ENCODE measurements around the gene AP1B1. TPM values are rescaled to one million over a fixed set of nuclear protein-coding genes. Genes with fewer than 3 reads are reported as not detected.

The AP1B1 gene
- total RNA-seq, 4 donors from 2014 or later, result 50.9 to 74.1 (median 55.8) TPM

DNA sequence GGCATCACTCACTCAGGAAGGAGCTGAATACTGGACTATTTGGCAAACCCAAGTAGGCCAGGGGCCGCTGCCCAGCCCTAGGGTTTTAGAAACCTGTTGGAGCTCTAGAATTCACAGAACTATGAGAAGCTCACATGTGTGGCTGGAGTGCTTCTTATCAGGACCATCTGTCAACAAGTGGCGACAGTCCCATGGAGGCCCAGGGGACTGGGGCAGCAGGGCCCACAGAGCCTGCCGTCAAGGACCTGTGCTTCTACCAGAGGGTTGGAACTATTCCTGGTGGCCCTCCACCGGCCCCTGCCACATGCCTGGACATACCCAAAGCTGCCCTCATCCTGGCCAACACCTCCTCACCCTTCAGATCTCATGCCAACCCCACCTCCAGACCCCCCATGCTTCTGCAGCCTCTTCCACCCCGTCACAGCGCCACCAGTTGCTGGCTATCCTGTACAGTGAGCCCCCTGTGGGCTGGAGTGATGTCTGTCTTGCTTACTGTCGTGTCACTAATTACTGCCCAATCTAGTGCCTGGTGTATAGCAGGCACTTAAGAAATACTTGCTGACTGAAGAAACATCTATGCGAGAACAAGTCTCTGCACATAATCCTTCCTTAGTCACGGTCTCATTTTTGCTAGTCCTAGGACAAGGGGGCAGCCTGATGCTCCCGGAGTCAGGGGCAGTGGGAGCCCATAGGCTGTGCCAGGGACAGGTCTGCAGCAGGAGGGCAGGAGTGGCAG is 45.6 kb downstream of the AP1B1 start:
- ATAC-seq, result no peak
- WGBS, 2 donors (ENCODE audit: low coverage in 1 of 2), result 90 to 92% methylated on average over 2 to 4 of the region's 10 CpGs
- TF ChIP-seq, protein P1, sequence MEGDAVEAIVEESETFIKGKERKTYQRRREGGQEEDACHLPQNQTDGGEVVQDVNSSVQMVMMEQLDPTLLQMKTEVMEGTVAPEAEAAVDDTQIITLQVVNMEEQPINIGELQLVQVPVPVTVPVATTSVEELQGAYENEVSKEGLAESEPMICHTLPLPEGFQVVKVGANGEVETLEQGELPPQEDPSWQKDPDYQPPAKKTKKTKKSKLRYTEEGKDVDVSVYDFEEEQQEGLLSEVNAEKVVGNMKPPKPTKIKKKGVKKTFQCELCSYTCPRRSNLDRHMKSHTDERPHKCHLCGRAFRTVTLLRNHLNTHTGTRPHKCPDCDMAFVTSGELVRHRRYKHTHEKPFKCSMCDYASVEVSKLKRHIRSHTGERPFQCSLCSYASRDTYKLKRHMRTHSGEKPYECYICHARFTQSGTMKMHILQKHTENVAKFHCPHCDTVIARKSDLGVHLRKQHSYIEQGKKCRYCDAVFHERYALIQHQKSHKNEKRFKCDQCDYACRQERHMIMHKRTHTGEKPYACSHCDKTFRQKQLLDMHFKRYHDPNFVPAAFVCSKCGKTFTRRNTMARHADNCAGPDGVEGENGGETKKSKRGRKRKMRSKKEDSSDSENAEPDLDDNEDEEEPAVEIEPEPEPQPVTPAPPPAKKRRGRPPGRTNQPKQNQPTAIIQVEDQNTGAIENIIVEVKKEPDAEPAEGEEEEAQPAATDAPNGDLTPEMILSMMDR (IDR thresholded peaks at IDR 0.05), result no peak
- TF ChIP-seq POLR2AphosphoS5 (IDR thresholded peaks at IDR 0.05) (no peak), EP300 (IDR thresholded peaks at IDR 0.05) (no peak), POLR2A (IDR thresholded peaks at IDR 0.05) (no peak)
- no peak overlapping the region for H3K4me3 ChIP-seq
- H3K9me3 ChIP-seq, result no peaks in the 10 kb centered on the region
- no peak overlapping the region for H3K27ac ChIP-seq
- peaks cover 0 to 44% (median 0%) of the 10 kb centered on the region in 3 donors for H3K4me1 ChIP-seq
- H3K36me3 ChIP-seq, result peaks cover 0 to 82% of the 10 kb centered on the region in 2 donors
- no peaks in the 10 kb centered on the region for H3K27me3 ChIP-seq

DNA sequence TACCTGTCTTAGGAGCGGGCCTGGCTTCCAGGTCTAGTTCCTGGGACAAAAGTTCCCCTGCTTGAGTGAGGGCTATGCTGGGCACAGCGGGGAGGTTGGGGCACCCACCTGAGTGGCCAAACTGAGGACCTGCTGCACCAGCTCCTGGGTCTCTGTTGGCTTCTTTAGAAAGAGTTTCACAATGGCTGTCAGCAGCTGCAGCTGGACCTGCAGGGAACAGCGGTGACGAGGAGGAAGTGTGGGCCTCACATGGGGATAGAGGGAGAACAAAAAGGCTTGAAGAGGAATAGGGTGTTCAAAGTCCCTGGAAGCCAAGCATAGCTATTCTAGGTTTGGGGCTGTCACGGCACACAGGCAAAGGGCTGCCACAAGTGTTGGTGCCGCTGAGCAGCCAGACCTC is 46.2 kb downstream of the AP1B1 start:
- H3K27ac ChIP-seq, result no peak overlapping the region
- no peaks in the 10 kb centered on the region for H3K9me3 ChIP-seq
- peaks cover 0 to 82% of the 10 kb centered on the region in 2 donors for H3K36me3 ChIP-seq
- H3K4me3 ChIP-seq, result no peak overlapping the region
- TF ChIP-seq EP300 (IDR thresholded peaks at IDR 0.05) (no peak), POLR2AphosphoS5 (IDR thresholded peaks at IDR 0.05) (no peak), POLR2A (IDR thresholded peaks at IDR 0.05) (no peak)
- TF ChIP-seq, protein P1 (IDR thresholded peaks at IDR 0.05), result no peak
- 60 to 82% methylated on average over 1 to 2 of the region's 6 CpGs for WGBS, 2 donors (ENCODE audit: low coverage in 1 of 2)
- ATAC-seq, result no peak
- no peaks in the 10 kb centered on the region for H3K27me3 ChIP-seq
- peaks cover 0 to 42% (median 0%) of the 10 kb centered on the region in 3 donors for H3K4me1 ChIP-seq

DNA sequence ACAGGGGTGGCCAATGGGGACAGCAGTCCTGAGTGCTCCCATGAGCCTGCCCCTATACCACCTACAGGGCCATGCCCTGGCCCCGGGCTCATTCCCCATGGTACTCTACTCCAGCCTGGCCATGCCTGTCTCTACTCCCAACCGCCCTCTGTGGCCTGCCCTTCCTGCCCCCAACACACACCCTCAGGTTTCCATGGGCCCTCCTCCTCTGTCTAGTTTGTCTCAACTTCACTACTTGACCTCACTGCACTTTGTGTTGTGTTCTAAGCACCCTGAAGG is 46.6 kb downstream of the AP1B1 start:
- Histone ChIP-seq H3K4me3 (no peak overlapping the region), H3K27me3 (no peaks in the 10 kb centered on the region), H3K9me3 (no peaks in the 10 kb centered on the region), H3K4me1 (peaks cover 0 to 38% (median 0%) of the 10 kb centered on the region in 3 donors), H3K36me3 (peaks cover 0 to 82% of the 10 kb centered on the region in 2 donors), H3K27ac (no peak overlapping the region)
- WGBS, 2 donors (ENCODE audit: low coverage in 1 of 2), result 100% methylated on average over 2 of the region's 2 CpGs; no CpG with 5 or more reads in 1 of the 2 donors
- TF ChIP-seq, protein P1 (IDR thresholded peaks at IDR 0.05), result no peak
- TF ChIP-seq EP300 (IDR thresholded peaks at IDR 0.05), result no peak
- no peak for TF ChIP-seq POLR2A (IDR thresholded peaks at IDR 0.05)
- TF ChIP-seq POLR2AphosphoS5 (IDR thresholded peaks at IDR 0.05), result no peak
- no peak for ATAC-seq

DNA sequence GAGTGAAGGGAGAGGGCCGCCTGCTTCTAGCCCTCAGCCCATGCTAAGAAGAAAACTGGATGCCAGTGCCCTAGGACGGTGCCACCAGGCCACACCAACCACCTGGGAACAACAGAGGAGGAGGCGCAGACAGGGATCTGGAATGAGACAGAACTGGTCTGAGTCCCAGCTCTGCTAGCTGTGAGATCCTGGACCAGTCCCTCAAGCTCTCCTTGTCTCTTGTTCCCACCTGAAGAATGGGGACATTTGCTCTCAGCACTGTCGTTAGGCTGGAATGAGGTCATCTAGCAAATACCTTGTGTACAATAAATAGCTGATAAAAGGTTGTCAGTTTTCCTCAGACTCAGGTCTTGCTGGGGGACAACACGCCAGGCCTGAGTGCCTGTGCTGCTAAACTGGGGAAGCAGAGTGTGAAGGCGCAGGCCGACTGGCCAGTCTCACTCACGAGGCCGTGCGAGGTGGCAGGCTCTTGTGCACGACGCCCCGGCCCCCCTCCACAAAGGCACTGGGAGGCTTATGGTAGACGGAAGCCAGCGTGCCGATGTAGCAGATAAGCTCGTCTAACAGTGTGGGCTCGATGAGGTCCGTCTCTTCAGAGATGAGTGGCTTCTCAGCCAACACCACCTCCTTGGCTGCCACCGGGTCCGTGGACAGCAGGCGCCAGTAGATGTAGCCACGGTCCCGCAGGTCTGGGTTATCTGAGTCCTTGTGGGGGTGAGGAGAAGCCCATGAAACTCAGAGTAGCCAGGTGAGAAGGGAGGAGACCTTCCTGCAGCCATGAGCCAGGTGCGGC is 47.1 kb downstream of the AP1B1 start:
- 91 to 100% methylated on average over 2 to 7 of the region's 25 CpGs for WGBS, 2 donors (ENCODE audit: low coverage in 1 of 2)
- TF ChIP-seq POLR2A (IDR thresholded peaks at IDR 0.05), result no peak
- no peak for TF ChIP-seq EP300 (IDR thresholded peaks at IDR 0.05)
- TF ChIP-seq, protein P1 (IDR thresholded peaks at IDR 0.05), result no peak
- no peak for TF ChIP-seq POLR2AphosphoS5 (IDR thresholded peaks at IDR 0.05)
- ATAC-seq, result no peak
- Histone ChIP-seq H3K4me3 (no peak overlapping the region), H3K27ac (no peak overlapping the region), H3K9me3 (no peaks in the 10 kb centered on the region), H3K27me3 (no peaks in the 10 kb centered on the region), H3K36me3 (peaks cover 0 to 82% of the 10 kb centered on the region in 2 donors), H3K4me1 (peaks cover 0 to 33% (median 0%) of the 10 kb centered on the region in 3 donors)
